Adrenal gland (tissue), 5 donors: ENCODE measurements around the gene B4GALT6.

Experiments
- POLR2A ChIP-seq, 2 donors: fragments of 450-650 bp; IDR thresholded peaks; one replicate each; pipeline ENCODE4 v1.6.1; 2017; ENCODE audit warnings: antibody characterized with exemption in 2 of 2, mild to moderate bottlenecking in 2 of 2, moderate library complexity in 1 of 2
- TF ChIP-seq, protein P1 (sequence below), 6 experiments: fragments of 450-650 bp in 4 of 6; fragments of 200-600 bp in 2 of 6; sonication (generic) in 1 of 6; IDR thresholded peaks; 1 replicate in 5 of 6; 2 replicates in 1 of 6; pipeline versions ENCODE4 v1.5.1 to v1.8.0; 2016 to 2021; ENCODE audit warnings: antibody characterized with exemption in 6 of 6, mild to moderate bottlenecking in 2 of 6, moderate library complexity in 1 of 6
- donor health status: DM: no; HTN: no; CAD: no.

DNA sequence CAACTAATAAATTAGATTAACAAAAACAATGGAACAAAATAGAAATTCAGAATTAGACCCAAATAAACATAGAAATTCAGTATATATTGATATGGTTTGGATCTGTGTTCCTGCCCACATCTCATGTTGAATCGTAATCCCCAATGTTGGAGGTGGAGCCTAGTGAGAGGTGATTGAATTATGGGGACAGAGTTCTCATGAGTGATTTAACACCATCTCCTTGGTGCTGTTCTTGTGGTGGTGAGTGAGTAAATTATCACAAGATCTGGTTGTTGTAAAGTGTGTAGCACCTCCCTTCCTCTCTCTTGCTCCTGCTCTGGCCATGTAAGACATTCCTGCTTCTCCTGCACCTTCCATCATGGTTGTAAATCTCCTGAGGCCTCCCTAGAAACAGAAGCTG lies 16.6 kb upstream of the B4GALT6 start:
- TF ChIP-seq, protein P1, sequence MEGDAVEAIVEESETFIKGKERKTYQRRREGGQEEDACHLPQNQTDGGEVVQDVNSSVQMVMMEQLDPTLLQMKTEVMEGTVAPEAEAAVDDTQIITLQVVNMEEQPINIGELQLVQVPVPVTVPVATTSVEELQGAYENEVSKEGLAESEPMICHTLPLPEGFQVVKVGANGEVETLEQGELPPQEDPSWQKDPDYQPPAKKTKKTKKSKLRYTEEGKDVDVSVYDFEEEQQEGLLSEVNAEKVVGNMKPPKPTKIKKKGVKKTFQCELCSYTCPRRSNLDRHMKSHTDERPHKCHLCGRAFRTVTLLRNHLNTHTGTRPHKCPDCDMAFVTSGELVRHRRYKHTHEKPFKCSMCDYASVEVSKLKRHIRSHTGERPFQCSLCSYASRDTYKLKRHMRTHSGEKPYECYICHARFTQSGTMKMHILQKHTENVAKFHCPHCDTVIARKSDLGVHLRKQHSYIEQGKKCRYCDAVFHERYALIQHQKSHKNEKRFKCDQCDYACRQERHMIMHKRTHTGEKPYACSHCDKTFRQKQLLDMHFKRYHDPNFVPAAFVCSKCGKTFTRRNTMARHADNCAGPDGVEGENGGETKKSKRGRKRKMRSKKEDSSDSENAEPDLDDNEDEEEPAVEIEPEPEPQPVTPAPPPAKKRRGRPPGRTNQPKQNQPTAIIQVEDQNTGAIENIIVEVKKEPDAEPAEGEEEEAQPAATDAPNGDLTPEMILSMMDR (IDR thresholded peaks at IDR 0.05) = no peak
- no peak for TF ChIP-seq POLR2A (IDR thresholded peaks at IDR 0.05)
